Measurements from ENCODE around the gene CFAP46. TPM values are rescaled to one million over a fixed set of nuclear protein-coding genes. Genes with fewer than 3 reads are reported as not detected.

Gene CFAP46
- polyA plus RNA-seq, 2 donors, result 0.40 to 0.73 TPM

- WGBS, 2 donors, result 91 to 94% methylated on average over 16 of the region's 16 CpGs
- peaks cover 4 to 15% of the 10 kb centered on the region in 2 donors for H3K9me3 ChIP-seq (ENCODE audit: control insufficient read depth in 2 of 2, insufficient read depth in 1 of 2, low read depth in 1 of 2, low read length in 1 of 2)
- H3K27ac ChIP-seq (ENCODE audit: low read depth in 2 of 2, low read length in 1 of 2), result no peak overlapping the region
- no peak overlapping the region for H3K4me3 ChIP-seq (ENCODE audit: low read depth in 1 of 2, low read length in 2 of 2)
- H3K4me1 ChIP-seq (ENCODE audit: control insufficient read depth in 2 of 2, insufficient read depth in 2 of 2, low read length in 1 of 2), result no peaks in the 10 kb centered on the region
- no peaks in the 10 kb centered on the region for H3K36me3 ChIP-seq (ENCODE audit: control insufficient read depth in 2 of 2, insufficient read depth in 2 of 2, low read length in 1 of 2)
- no peaks in the 10 kb centered on the region for H3K27me3 ChIP-seq (ENCODE audit: control insufficient read depth in 1 of 2, insufficient read depth in 2 of 2, low read length in 2 of 2)
These were observed 72.7 kb downstream of the CFAP46 start for GRCh38 chr10:132869621-132870020.

GRCh38 chr10:132868995-132869394 is 73.4 kb downstream of the CFAP46 start:
- no peaks in the 10 kb centered on the region for H3K4me1 ChIP-seq (ENCODE audit: control insufficient read depth in 2 of 2, insufficient read depth in 2 of 2, low read length in 1 of 2)
- WGBS, 2 donors, result 89 to 90% methylated on average over 26 of the region's 26 CpGs
- H3K4me3 ChIP-seq (ENCODE audit: low read depth in 1 of 2, low read length in 2 of 2), result no peak overlapping the region
- H3K36me3 ChIP-seq (ENCODE audit: control insufficient read depth in 2 of 2, insufficient read depth in 2 of 2, low read length in 1 of 2), result no peaks in the 10 kb centered on the region
- peaks cover 4 to 15% of the 10 kb centered on the region in 2 donors for H3K9me3 ChIP-seq (ENCODE audit: control insufficient read depth in 2 of 2, insufficient read depth in 1 of 2, low read depth in 1 of 2, low read length in 1 of 2)
- H3K27me3 ChIP-seq (ENCODE audit: control insufficient read depth in 1 of 2, insufficient read depth in 2 of 2, low read length in 2 of 2), result no peaks in the 10 kb centered on the region
- no peak overlapping the region for H3K27ac ChIP-seq (ENCODE audit: low read depth in 2 of 2, low read length in 1 of 2)

- H3K27me3 ChIP-seq (ENCODE audit: control insufficient read depth in 1 of 2, insufficient read depth in 2 of 2, low read length in 2 of 2), result no peaks in the 10 kb centered on the region
- no peak overlapping the region for H3K27ac ChIP-seq (ENCODE audit: low read depth in 2 of 2, low read length in 1 of 2)
- peaks cover 4 to 20% of the 10 kb centered on the region in 2 donors for H3K9me3 ChIP-seq (ENCODE audit: control insufficient read depth in 2 of 2, insufficient read depth in 1 of 2, low read depth in 1 of 2, low read length in 1 of 2)
- no peaks in the 10 kb centered on the region for H3K36me3 ChIP-seq (ENCODE audit: control insufficient read depth in 2 of 2, insufficient read depth in 2 of 2, low read length in 1 of 2)
- WGBS, 2 donors, result 87 to 91% methylated on average over 41 of the region's 41 CpGs
- H3K4me3 ChIP-seq (ENCODE audit: low read depth in 1 of 2, low read length in 2 of 2), result no peak overlapping the region
- no peaks in the 10 kb centered on the region for H3K4me1 ChIP-seq (ENCODE audit: control insufficient read depth in 2 of 2, insufficient read depth in 2 of 2, low read length in 1 of 2)
These were observed 74.3 kb downstream of the CFAP46 start for GRCh38 chr10:132867801-132868644.

GRCh38 chr10:132866601-132867381 is 75.6 kb downstream of the CFAP46 start:
- no peaks in the 10 kb centered on the region for H3K27me3 ChIP-seq (ENCODE audit: control insufficient read depth in 1 of 2, insufficient read depth in 2 of 2, low read length in 2 of 2)
- peaks cover 3% of the 10 kb centered on the region in 2 donors for H3K4me1 ChIP-seq (ENCODE audit: control insufficient read depth in 2 of 2, insufficient read depth in 2 of 2, low read length in 1 of 2)
- no peaks in the 10 kb centered on the region for H3K36me3 ChIP-seq (ENCODE audit: control insufficient read depth in 2 of 2, insufficient read depth in 2 of 2, low read length in 1 of 2)
- 74 to 75% methylated on average over 28 to 29 of the region's 29 CpGs for WGBS, 2 donors
- no peak overlapping the region for H3K4me3 ChIP-seq (ENCODE audit: low read depth in 1 of 2, low read length in 2 of 2)
- H3K27ac ChIP-seq (ENCODE audit: low read depth in 2 of 2, low read length in 1 of 2), result no peak overlapping the region
- peaks cover 4 to 18% of the 10 kb centered on the region in 2 donors for H3K9me3 ChIP-seq (ENCODE audit: control insufficient read depth in 2 of 2, insufficient read depth in 1 of 2, low read depth in 1 of 2, low read length in 1 of 2)

- H3K4me1 ChIP-seq (ENCODE audit: control insufficient read depth in 2 of 2, insufficient read depth in 2 of 2, low read length in 1 of 2), result peaks cover 3 to 7% of the 10 kb centered on the region in 2 donors
- peaks cover 4 to 17% of the 10 kb centered on the region in 2 donors for H3K9me3 ChIP-seq (ENCODE audit: control insufficient read depth in 2 of 2, insufficient read depth in 1 of 2, low read depth in 1 of 2, low read length in 1 of 2)
- no peaks in the 10 kb centered on the region for H3K27me3 ChIP-seq (ENCODE audit: control insufficient read depth in 1 of 2, insufficient read depth in 2 of 2, low read length in 2 of 2)
- H3K4me3 ChIP-seq (ENCODE audit: low read depth in 1 of 2, low read length in 2 of 2), result no peak overlapping the region
- 82% methylated on average over 28 of the region's 28 CpGs for WGBS, 2 donors
- H3K36me3 ChIP-seq (ENCODE audit: control insufficient read depth in 2 of 2, insufficient read depth in 2 of 2, low read length in 1 of 2), result no peaks in the 10 kb centered on the region
- H3K27ac ChIP-seq (ENCODE audit: low read depth in 2 of 2, low read length in 1 of 2), result no peak overlapping the region
These were observed 76.3 kb downstream of the CFAP46 start for GRCh38 chr10:132865851-132866600.

- WGBS, 2 donors, result 22 to 31% methylated on average over 14 of the region's 14 CpGs
- Histone ChIP-seq H3K4me3 (ENCODE audit: low read depth in 1 of 2, low read length in 2 of 2) (no peak overlapping the region), H3K9me3 (ENCODE audit: control insufficient read depth in 2 of 2, insufficient read depth in 1 of 2, low read depth in 1 of 2, low read length in 1 of 2) (peaks cover 0 to 9% of the 10 kb centered on the region in 2 donors), H3K27ac (ENCODE audit: low read depth in 2 of 2, low read length in 1 of 2) (no peak overlapping the region), H3K4me1 (ENCODE audit: control insufficient read depth in 2 of 2, insufficient read depth in 2 of 2, low read length in 1 of 2) (peaks cover 3 to 15% of the 10 kb centered on the region in 2 donors), H3K36me3 (ENCODE audit: control insufficient read depth in 2 of 2, insufficient read depth in 2 of 2, low read length in 1 of 2) (no peaks in the 10 kb centered on the region), H3K27me3 (ENCODE audit: control insufficient read depth in 1 of 2, insufficient read depth in 2 of 2, low read length in 2 of 2) (no peaks in the 10 kb centered on the region)
These were observed 77.2 kb downstream of the CFAP46 start for GRCh38 chr10:132865171-132865631.

- Histone ChIP-seq H3K27ac (ENCODE audit: low read depth in 2 of 2, low read length in 1 of 2) (no peak overlapping the region), H3K9me3 (ENCODE audit: control insufficient read depth in 2 of 2, insufficient read depth in 1 of 2, low read depth in 1 of 2, low read length in 1 of 2) (peaks cover 0 to 9% of the 10 kb centered on the region in 2 donors), H3K4me1 (ENCODE audit: control insufficient read depth in 2 of 2, insufficient read depth in 2 of 2, low read length in 1 of 2) (peaks cover 3 to 15% of the 10 kb centered on the region in 2 donors), H3K4me3 (ENCODE audit: low read depth in 1 of 2, low read length in 2 of 2) (no peak overlapping the region), H3K27me3 (ENCODE audit: control insufficient read depth in 1 of 2, insufficient read depth in 2 of 2, low read length in 2 of 2) (no peaks in the 10 kb centered on the region), H3K36me3 (ENCODE audit: control insufficient read depth in 2 of 2, insufficient read depth in 2 of 2, low read length in 1 of 2) (no peaks in the 10 kb centered on the region)
- WGBS, 2 donors, result 23 to 28% methylated on average over 33 to 34 of the region's 34 CpGs
These were observed 79.6 kb downstream of the CFAP46 start for GRCh38 chr10:132862485-132863420.

GRCh38 chr10:132861884-132862461 is 80.4 kb downstream of the CFAP46 start:
- 61% methylated on average over 20 to 24 of the region's 24 CpGs for WGBS, 2 donors
- Histone ChIP-seq H3K27ac (ENCODE audit: low read depth in 2 of 2, low read length in 1 of 2) (no peak overlapping the region), H3K9me3 (ENCODE audit: control insufficient read depth in 2 of 2, insufficient read depth in 1 of 2, low read depth in 1 of 2, low read length in 1 of 2) (peaks cover 2 to 9% of the 10 kb centered on the region in 2 donors), H3K27me3 (ENCODE audit: control insufficient read depth in 1 of 2, insufficient read depth in 2 of 2, low read length in 2 of 2) (no peaks in the 10 kb centered on the region), H3K36me3 (ENCODE audit: control insufficient read depth in 2 of 2, insufficient read depth in 2 of 2, low read length in 1 of 2) (no peaks in the 10 kb centered on the region), H3K4me1 (ENCODE audit: control insufficient read depth in 2 of 2, insufficient read depth in 2 of 2, low read length in 1 of 2) (peaks cover 3 to 15% of the 10 kb centered on the region in 2 donors), H3K4me3 (ENCODE audit: low read depth in 1 of 2, low read length in 2 of 2) (no peak overlapping the region)
